Measurements from ENCODE around the gene MAD2L1. TPM values are rescaled to one million over a fixed set of nuclear protein-coding genes. Genes with fewer than 3 reads are reported as not detected.
"Not testable (repeated sequence)": the region's sequence is repeated elsewhere in the genome, so short reads cannot be mapped to it uniquely, and the experiment has no call there.

MAD2L1 gene
- polyA plus RNA-seq (2012; ENCODE audit: missing spikeins) = 77.9 TPM

GRCh38 chr4:120066517-120067340, at the start of gene MAD2L1:
MAD2L1 (minus strand) TSS chr4:120066848; CDS start chr4:120066734, 114 bp downstream.
- TF ChIP-seq POLR2A (IDR thresholded peaks at IDR 0.05; ENCODE audit: low read depth, low read length) = peak; percentile 94
- TF ChIP-seq POLR2AphosphoS5 (IDR thresholded peaks at IDR 0.05; ENCODE audit: low read depth, low read length) = peak; percentile 94
- TF ChIP-seq TAF1 (IDR thresholded peaks at IDR 0.05; ENCODE audit: borderline replicate concordance, low read depth, low read length) = peak; percentile 55; the same call in 1 of the 2 replicates
- DNase-seq (ENCODE audit: insufficient read length) (peak; percentile 70), FAIRE-seq (peak; percentile 99)

- no peak for FAIRE-seq
- TF ChIP-seq POLR2AphosphoS5 (IDR thresholded peaks at IDR 0.05; ENCODE audit: low read depth, low read length) (no peak), POLR2A (IDR thresholded peaks at IDR 0.05; ENCODE audit: low read depth, low read length) (no peak), TAF1 (IDR thresholded peaks at IDR 0.05; ENCODE audit: borderline replicate concordance, low read depth, low read length) (no peak)
Observed at GRCh38 chr4:120111745-120112144, 45.1 kb upstream of the MAD2L1 start.

DNA sequence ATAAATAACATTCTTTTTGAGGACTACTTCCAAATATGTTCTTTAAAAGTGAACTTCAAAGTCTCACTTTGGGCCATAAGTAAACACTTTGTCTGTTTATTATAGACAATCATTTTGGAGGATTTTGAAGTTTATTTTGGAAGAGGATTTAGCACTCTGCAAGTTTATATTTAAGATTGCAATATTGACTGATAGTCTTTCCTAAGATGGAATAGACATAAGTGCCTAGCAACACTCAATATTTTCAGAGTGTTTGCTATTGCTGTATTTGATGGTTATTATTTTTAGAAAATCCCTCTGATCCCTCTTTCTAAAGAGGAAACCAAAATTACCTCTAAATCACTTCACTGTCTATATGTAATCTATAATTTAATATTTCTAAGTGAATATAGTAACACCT, 42.8 kb upstream of the MAD2L1 start:
- FAIRE-seq = no peak
- TF ChIP-seq POLR2A (IDR thresholded peaks at IDR 0.05; ENCODE audit: low read depth, low read length) (no peak), TAF1 (IDR thresholded peaks at IDR 0.05; ENCODE audit: borderline replicate concordance, low read depth, low read length) (no peak), POLR2AphosphoS5 (IDR thresholded peaks at IDR 0.05; ENCODE audit: low read depth, low read length) (no peak)
- no peak for DNase-seq (ENCODE audit: insufficient read length)

More at GRCh38 chr4:120111745-120112144, 45.1 kb upstream of the MAD2L1 start:
- no peak for DNase-seq (ENCODE audit: insufficient read length)

DNA sequence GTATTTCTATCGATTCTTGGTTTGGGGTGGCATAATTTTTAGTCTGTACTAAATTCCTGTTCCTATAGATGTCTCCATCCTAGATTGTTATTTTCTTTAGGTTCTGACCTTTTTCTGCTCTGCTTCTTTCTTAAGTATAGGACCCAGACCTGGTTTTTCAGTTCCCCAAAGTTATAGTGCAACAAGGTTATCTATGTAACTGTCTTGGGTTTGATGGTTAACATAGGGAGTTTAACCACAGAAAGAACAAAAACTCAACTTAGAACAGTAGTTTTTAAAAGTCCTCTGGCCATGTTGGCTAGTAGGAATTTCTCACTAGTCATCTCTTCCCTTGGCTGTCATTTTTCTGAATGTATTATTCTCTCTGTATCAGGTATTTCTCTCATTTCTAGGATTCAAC, 38.8 kb upstream of the MAD2L1 start:
- TF ChIP-seq POLR2AphosphoS5 (IDR thresholded peaks at IDR 0.05; ENCODE audit: low read depth, low read length) (no peak), TAF1 (IDR thresholded peaks at IDR 0.05; ENCODE audit: borderline replicate concordance, low read depth, low read length) (no peak), POLR2A (IDR thresholded peaks at IDR 0.05; ENCODE audit: low read depth, low read length) (no peak)
- FAIRE-seq (peak; percentile 27), DNase-seq (ENCODE audit: insufficient read length) (no peak)

- FAIRE-seq (no peak), DNase-seq (ENCODE audit: insufficient read length) (no peak)
- TF ChIP-seq POLR2A (IDR thresholded peaks at IDR 0.05; ENCODE audit: low read depth, low read length) (no peak), TAF1 (IDR thresholded peaks at IDR 0.05; ENCODE audit: borderline replicate concordance, low read depth, low read length) (no peak), POLR2AphosphoS5 (IDR thresholded peaks at IDR 0.05; ENCODE audit: low read depth, low read length) (no peak)
Observed at GRCh38 chr4:120096508-120097297, 30.1 kb upstream of the MAD2L1 start.

- DNase-seq (ENCODE audit: insufficient read length) = no peak
- FAIRE-seq = no peak
- TF ChIP-seq POLR2AphosphoS5 (IDR thresholded peaks at IDR 0.05; ENCODE audit: low read depth, low read length) (no peak), TAF1 (IDR thresholded peaks at IDR 0.05; ENCODE audit: borderline replicate concordance, low read depth, low read length) (no peak), POLR2A (IDR thresholded peaks at IDR 0.05; ENCODE audit: low read depth, low read length) (no peak)
Observed at GRCh38 chr4:120088507-120088906, 21.9 kb upstream of the MAD2L1 start.

GRCh38 chr4:120088066-120088465, 21.4 kb upstream of the MAD2L1 start:
- not testable (repeated sequence) for DNase-seq (ENCODE audit: insufficient read length); FAIRE-seq

- no peak for TF ChIP-seq TAF1 (IDR thresholded peaks at IDR 0.05; ENCODE audit: borderline replicate concordance, low read depth, low read length)
- no peak for TF ChIP-seq POLR2AphosphoS5 (IDR thresholded peaks at IDR 0.05; ENCODE audit: low read depth, low read length)
- no peak for TF ChIP-seq POLR2A (IDR thresholded peaks at IDR 0.05; ENCODE audit: low read depth, low read length)
- no peak for DNase-seq (ENCODE audit: insufficient read length)
- no peak for FAIRE-seq
Observed at GRCh38 chr4:120085705-120086104, 19.1 kb upstream of the MAD2L1 start.

- TF ChIP-seq POLR2AphosphoS5 (IDR thresholded peaks at IDR 0.05; ENCODE audit: low read depth, low read length) = no peak
- TF ChIP-seq POLR2A (IDR thresholded peaks at IDR 0.05; ENCODE audit: low read depth, low read length) = no peak
- TF ChIP-seq TAF1 (IDR thresholded peaks at IDR 0.05; ENCODE audit: borderline replicate concordance, low read depth, low read length) = no peak
- FAIRE-seq = no peak
- no peak for DNase-seq (ENCODE audit: insufficient read length)
Observed at GRCh38 chr4:120084327-120084726, 17.7 kb upstream of the MAD2L1 start.

DNA sequence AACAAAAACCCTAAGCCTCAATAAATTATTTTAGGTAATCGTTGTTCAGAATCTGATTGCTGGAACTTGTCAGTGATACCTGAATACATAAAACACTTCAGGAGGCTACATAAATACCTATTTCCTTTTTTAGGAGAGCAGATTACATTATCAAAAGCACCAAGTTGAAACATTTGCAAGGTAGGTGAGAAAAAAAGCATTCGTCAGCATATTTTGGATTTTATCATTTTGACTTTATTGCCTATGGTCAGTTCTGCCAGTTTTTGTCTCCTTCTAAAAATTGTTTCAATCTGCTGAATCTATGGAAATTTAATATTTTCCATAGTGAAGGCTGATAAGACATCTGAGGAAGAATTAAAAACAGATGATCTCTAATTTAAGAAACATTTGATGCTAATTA, 16.5 kb upstream of the MAD2L1 start:
- no peak for DNase-seq (ENCODE audit: insufficient read length)
- TF ChIP-seq TAF1 (IDR thresholded peaks at IDR 0.05; ENCODE audit: borderline replicate concordance, low read depth, low read length) = no peak
- no peak for TF ChIP-seq POLR2AphosphoS5 (IDR thresholded peaks at IDR 0.05; ENCODE audit: low read depth, low read length)
- TF ChIP-seq POLR2A (IDR thresholded peaks at IDR 0.05; ENCODE audit: low read depth, low read length) = no peak
- FAIRE-seq = no peak

DNA sequence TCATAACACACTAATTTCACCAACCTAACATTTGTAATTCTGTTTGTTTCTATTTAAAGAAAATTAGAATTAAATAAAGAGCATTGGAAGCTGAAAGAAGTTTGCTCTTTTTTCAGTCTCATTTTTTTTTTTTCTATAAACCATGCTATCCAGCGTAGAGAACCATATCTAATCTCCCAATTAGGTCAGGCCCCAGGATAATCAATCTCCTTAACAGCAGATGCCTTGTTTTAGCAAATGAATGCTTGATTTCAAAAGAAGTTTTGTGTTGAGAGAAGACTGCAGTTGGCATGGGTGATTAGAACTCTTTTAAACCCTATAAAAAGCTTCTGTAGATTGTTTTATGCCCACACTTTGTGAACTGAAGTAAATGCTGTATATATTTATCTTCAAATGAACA, 15.6 kb upstream of the MAD2L1 start:
- FAIRE-seq (no peak), DNase-seq (ENCODE audit: insufficient read length) (no peak)
- no peak for TF ChIP-seq POLR2A (IDR thresholded peaks at IDR 0.05; ENCODE audit: low read depth, low read length)

GRCh38 chr4:120081726-120082125, 15.1 kb upstream of the MAD2L1 start:
- FAIRE-seq (no peak), DNase-seq (ENCODE audit: insufficient read length) (no peak)
- no peak for TF ChIP-seq POLR2AphosphoS5 (IDR thresholded peaks at IDR 0.05; ENCODE audit: low read depth, low read length)
- TF ChIP-seq POLR2A (IDR thresholded peaks at IDR 0.05; ENCODE audit: low read depth, low read length) = no peak
- TF ChIP-seq TAF1 (IDR thresholded peaks at IDR 0.05; ENCODE audit: borderline replicate concordance, low read depth, low read length) = no peak
